Naive thymus-derived CD8-positive, alpha-beta T cell (primary cell): Measurements from ENCODE around the gene CRYZL1. TPM values are rescaled to one million over a fixed set of nuclear protein-coding genes. Genes with fewer than 3 reads are reported as not detected.

ENCODE experiments used
- ATAC-seq, 2 donors: fragments of 150-1000 bp; cut with Tn5 transposase in 1 of 2; sonication (Bioruptor Pico), chemical (Tn5 transposase) in 1 of 2; 1 replicate in 1 of 2; 2 replicates in 1 of 2; pipeline ENCODE4 v1.10.0; 2021; ENCODE audit warnings: mild to moderate bottlenecking in 2 of 2, moderate library complexity in 2 of 2
- POLR2A ChIA-PET: fragments of 350-600 bp; sonication (Branson Sonifier 250); formaldehyde crosslinking; loops from one replicate; lab custom pipeline; 2021; ENCODE audit warnings: antibody characterized with exemption; lab: Charles Lee
- DNase-seq, 10 donors: peaks; one replicate each; pipeline versions ENCODE4 v3.0.0 to v3.0.0-alpha.2; 2020 to 2022
- H3K27ac Mint-ChIP-seq, 10 donors: one replicate each; pipeline ENCODE4 v1.8.0; 2020 to 2022; ENCODE audit warnings: mild to moderate bottlenecking in 10 of 10, mixed read lengths in 10 of 10, moderate library complexity in 4 of 10, inconsistent platforms in 1 of 10
- H3K27me3 Mint-ChIP-seq, 5 donors: one replicate each; pipeline ENCODE4 v1.8.0; 2021 to 2022; ENCODE audit warnings: mixed read lengths in 5 of 5
- H3K36me3 Mint-ChIP-seq, 3 donors: one replicate each; pipeline ENCODE4 v1.8.0; 2020 to 2022; ENCODE audit warnings: mixed read lengths in 3 of 3, mild to moderate bottlenecking in 2 of 3, inconsistent platforms in 1 of 3
- H3K4me1 Mint-ChIP-seq, 4 donors: one replicate each; pipeline ENCODE4 v1.8.0; 2021 to 2022; ENCODE audit warnings: mixed read lengths in 4 of 4
- H3K4me3 Mint-ChIP-seq, 10 donors: one replicate each; pipeline ENCODE4 v1.8.0; 2020 to 2022; ENCODE audit warnings: mild to moderate bottlenecking in 10 of 10, mixed read lengths in 10 of 10, moderate library complexity in 6 of 10, inconsistent platforms in 1 of 10
- H3K9me3 Mint-ChIP-seq, 9 donors: one replicate each; pipeline ENCODE4 v1.8.0; 2020 to 2022; ENCODE audit warnings: mixed read lengths in 9 of 9, mild to moderate bottlenecking in 3 of 9, inconsistent platforms in 1 of 9, moderate library complexity in 1 of 9
- polyA plus RNA-seq, 3 donors: library from polyadenylated mRNA; unstranded; fragments of 300-500 nt; fragmentation: Illumina TruSeq; gene quantifications; one replicate each; pipeline ENCODE4 v1.2.3, GENCODE V29; 2021
- total RNA-seq, 8 experiments: library from RNA in 2 of 8; stranded (reverse) in 2 of 8; gene quantifications; one replicate each; pipeline ENCODE4 v1.2.3 and lab custom pipeline; 2021 to 2026

CRYZL1 gene
- total and polyA plus RNA-seq, 5 experiments from 2014 or later = 26.3 to 71.4 (median 29.2) TPM

GRCh38 chr21:33658919-33659567 is 17.5 kb upstream of the CRYZL1 start:
- peaks cover 0 to 9% (median 0%) of the 10 kb centered on the region in 3 donors for H3K36me3 Mint-ChIP-seq
- H3K27ac Mint-ChIP-seq = no peak overlapping the region
- ATAC-seq (no peak), DNase-seq (no peak)
- H3K4me1 Mint-ChIP-seq = peaks cover 0 to 2% (median 0%) of the 10 kb centered on the region in 4 donors
- no peak overlapping the region for H3K4me3 Mint-ChIP-seq
- POLR2A ChIA-PET = no interaction called here
- H3K9me3 Mint-ChIP-seq = peaks cover 0 to 16% (median 3%) of the 10 kb centered on the region in 9 donors
- H3K27me3 Mint-ChIP-seq = peaks cover 0 to 9% (median 4%) of the 10 kb centered on the region in 5 donors

DNA sequence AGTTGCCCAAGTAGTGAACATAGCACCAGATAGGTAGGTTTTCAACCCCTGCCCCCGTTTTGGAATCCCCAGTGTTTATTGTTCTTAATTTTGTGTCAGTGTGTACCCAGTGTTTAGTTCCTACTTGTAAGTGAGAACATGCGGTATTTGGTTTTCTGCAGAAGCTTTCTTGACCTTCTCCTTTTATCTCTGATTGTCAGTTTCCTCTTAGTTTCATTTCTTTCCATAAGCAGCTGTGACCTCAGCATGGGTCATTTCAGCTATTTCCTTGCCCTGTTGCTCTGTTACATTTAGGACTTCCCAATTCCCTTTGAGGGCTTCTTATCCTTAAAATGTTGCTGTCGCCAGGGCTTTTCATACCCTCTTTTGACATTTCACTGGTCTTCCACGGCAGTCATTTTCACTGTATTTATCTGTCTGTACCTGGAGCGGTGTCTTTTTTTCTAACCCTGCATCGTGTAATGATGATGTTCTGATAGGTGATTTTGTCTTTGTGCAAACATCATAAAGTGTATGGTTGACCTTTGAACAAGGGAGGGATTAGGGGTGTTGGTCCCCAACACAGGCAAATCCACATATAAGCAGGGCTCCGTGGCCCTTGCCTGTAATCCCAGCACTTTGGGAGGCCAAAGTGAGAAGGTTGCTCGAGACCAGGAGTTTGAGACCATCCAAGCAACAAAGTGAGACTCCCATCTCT is 15.7 kb upstream of the CRYZL1 start:
- no peak for ATAC-seq
- H3K36me3 Mint-ChIP-seq = peaks cover 0 to 9% (median 0%) of the 10 kb centered on the region in 3 donors
- H3K27me3 Mint-ChIP-seq = peaks cover 0 to 9% (median 4%) of the 10 kb centered on the region in 5 donors
- POLR2A ChIA-PET = no interaction called here
- peaks cover 0 to 2% (median 0%) of the 10 kb centered on the region in 4 donors for H3K4me1 Mint-ChIP-seq
- no peak for DNase-seq
- H3K27ac Mint-ChIP-seq = no peak overlapping the region
- no peak overlapping the region for H3K4me3 Mint-ChIP-seq
- peaks cover 0 to 16% (median 3%) of the 10 kb centered on the region in 9 donors for H3K9me3 Mint-ChIP-seq

GRCh38 chr21:33655588-33656221 is 14.2 kb upstream of the CRYZL1 start:
- POLR2A ChIA-PET = no interaction called here
- H3K27me3 Mint-ChIP-seq = peaks cover 0 to 9% (median 4%) of the 10 kb centered on the region in 5 donors

DNA sequence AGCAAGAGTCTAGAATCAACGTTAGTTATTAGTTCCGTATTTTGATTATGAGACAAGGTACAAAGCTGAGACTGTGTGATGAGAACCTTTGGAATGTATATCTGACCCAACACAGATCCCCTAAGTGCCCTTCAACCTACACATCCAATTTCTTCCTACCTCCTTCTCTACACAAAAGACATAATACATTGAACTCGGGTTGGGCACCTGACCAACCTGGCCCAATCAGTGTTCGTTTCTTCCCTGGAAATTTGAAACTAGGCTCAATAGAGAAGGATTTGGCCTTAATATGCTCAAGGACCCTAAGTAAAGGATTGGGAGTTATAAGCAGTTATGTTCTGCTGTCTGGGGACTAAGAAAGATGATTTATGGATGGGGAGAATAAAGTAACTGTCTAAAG is 12.9 kb upstream of the CRYZL1 start:
- H3K27me3 Mint-ChIP-seq = peaks cover 0 to 9% (median 4%) of the 10 kb centered on the region in 5 donors
- H3K4me3 Mint-ChIP-seq = no peak overlapping the region
- POLR2A ChIA-PET = no interaction called here
- peaks cover 0 to 2% (median 0%) of the 10 kb centered on the region in 4 donors for H3K4me1 Mint-ChIP-seq
- no peak overlapping the region for H3K27ac Mint-ChIP-seq
- DNase-seq (no peak), ATAC-seq (no peak)
- no peaks in the 10 kb centered on the region for H3K9me3 Mint-ChIP-seq
- H3K36me3 Mint-ChIP-seq = no peaks in the 10 kb centered on the region

More at GRCh38 chr21:33655588-33656221, 14.2 kb upstream of the CRYZL1 start:
- ATAC-seq = no peak
- no peaks in the 10 kb centered on the region for H3K36me3 Mint-ChIP-seq
- no peak for DNase-seq
- H3K4me3 Mint-ChIP-seq = no peak overlapping the region
- H3K27ac Mint-ChIP-seq = no peak overlapping the region
- peaks cover 0 to 1% (median 0%) of the 10 kb centered on the region in 9 donors for H3K9me3 Mint-ChIP-seq
- peaks cover 0 to 2% (median 0%) of the 10 kb centered on the region in 4 donors for H3K4me1 Mint-ChIP-seq

GRCh38 chr21:33651965-33652680 is 10.6 kb upstream of the CRYZL1 start:
- POLR2A ChIA-PET = no interaction called here
- Mint-ChIP-seq H3K4me3 (no peak overlapping the region), H3K36me3 (no peaks in the 10 kb centered on the region), H3K27ac (no peak overlapping the region), H3K4me1 (peaks cover 0 to 1% (median 0%) of the 10 kb centered on the region in 4 donors), H3K9me3 (no peaks in the 10 kb centered on the region), H3K27me3 (peaks cover 0 to 4% (median 2%) of the 10 kb centered on the region in 5 donors)
- no peak for DNase-seq
- no peak for ATAC-seq

GRCh38 chr21:33650929-33651509 is 9.5 kb upstream of the CRYZL1 start:
- H3K4me3 Mint-ChIP-seq = no peak overlapping the region
- no peaks in the 10 kb centered on the region for H3K9me3 Mint-ChIP-seq
- POLR2A ChIA-PET = no interaction called here
- no peak for DNase-seq
- H3K27ac Mint-ChIP-seq = peak overlapping the region in 1 of 10 donors; percentile 24
- H3K27me3 Mint-ChIP-seq = peaks cover 0 to 3% (median 2%) of the 10 kb centered on the region in 5 donors
- no peaks in the 10 kb centered on the region for H3K4me1 Mint-ChIP-seq
- ATAC-seq = no peak
- H3K36me3 Mint-ChIP-seq = no peaks in the 10 kb centered on the region

- POLR2A ChIA-PET = no interaction called here
- Mint-ChIP-seq H3K4me3 (no peak overlapping the region), H3K36me3 (no peaks in the 10 kb centered on the region), H3K27ac (no peak overlapping the region), H3K4me1 (no peaks in the 10 kb centered on the region), H3K9me3 (no peaks in the 10 kb centered on the region), H3K27me3 (peaks cover 0 to 2% (median 0%) of the 10 kb centered on the region in 5 donors)
- ATAC-seq (no peak), DNase-seq (no peak)
Observed at GRCh38 chr21:33650230-33650629, 8.7 kb upstream of the CRYZL1 start.

DNA sequence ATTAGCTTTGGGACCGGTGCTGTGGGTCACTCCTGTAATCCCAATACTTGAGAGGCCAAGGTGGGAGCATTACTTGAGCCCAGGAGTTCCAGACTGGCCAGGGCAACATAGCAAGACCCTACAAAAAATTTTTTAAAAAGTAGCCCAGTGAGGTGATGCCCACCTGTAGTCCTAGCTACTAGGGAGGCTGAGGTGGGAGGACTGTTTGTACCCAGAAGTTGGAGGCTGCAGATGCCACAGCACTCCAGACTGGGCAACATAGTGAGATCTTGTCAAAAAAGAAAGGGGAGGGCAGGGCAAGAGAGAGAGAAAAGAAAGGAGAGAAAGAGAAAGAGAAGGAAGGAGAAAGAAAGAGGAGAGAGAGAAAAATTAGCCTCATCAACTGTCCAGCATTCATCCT is 7.0 kb upstream of the CRYZL1 start:
- H3K27me3 Mint-ChIP-seq = peaks cover 3 to 11% (median 5%) of the 10 kb centered on the region in 5 donors
- ATAC-seq (no peak), DNase-seq (no peak)
- H3K4me1 Mint-ChIP-seq = peaks cover 3 to 4% (median 3%) of the 10 kb centered on the region in 4 donors
- H3K27ac Mint-ChIP-seq = no peak overlapping the region
- no peaks in the 10 kb centered on the region for H3K36me3 Mint-ChIP-seq
- H3K9me3 Mint-ChIP-seq = no peaks in the 10 kb centered on the region
- POLR2A ChIA-PET = no interaction called here
- no peak overlapping the region for H3K4me3 Mint-ChIP-seq

- H3K36me3 Mint-ChIP-seq = no peaks in the 10 kb centered on the region
- H3K27me3 Mint-ChIP-seq = peaks cover 5 to 13% (median 8%) of the 10 kb centered on the region in 5 donors
Observed at GRCh38 chr21:33647587-33647986, 6.0 kb upstream of the CRYZL1 start.

GRCh38 chr21:33645730-33646129 is 4.2 kb upstream of the CRYZL1 start:
- no peak for DNase-seq
- H3K36me3 Mint-ChIP-seq = no peaks in the 10 kb centered on the region
- peaks cover 12 to 16% (median 14%) of the 10 kb centered on the region in 4 donors for H3K4me1 Mint-ChIP-seq
- no peak for ATAC-seq
- no peaks in the 10 kb centered on the region for H3K9me3 Mint-ChIP-seq
- H3K27ac Mint-ChIP-seq = no peak overlapping the region
- H3K4me3 Mint-ChIP-seq = no peak overlapping the region
- POLR2A ChIA-PET = no interaction called here
- H3K27me3 Mint-ChIP-seq = peaks cover 5 to 13% (median 8%) of the 10 kb centered on the region in 5 donors

More at GRCh38 chr21:33647587-33647986, 6.0 kb upstream of the CRYZL1 start:
- POLR2A ChIA-PET = no interaction called here
- H3K4me3 Mint-ChIP-seq = no peak overlapping the region
- H3K27ac Mint-ChIP-seq = no peak overlapping the region
- ATAC-seq (no peak), DNase-seq (no peak)
- peaks cover 5 to 8% (median 8%) of the 10 kb centered on the region in 4 donors for H3K4me1 Mint-ChIP-seq
- H3K9me3 Mint-ChIP-seq = no peaks in the 10 kb centered on the region

- Mint-ChIP-seq H3K4me3 (peak overlapping the region in 3 of 10 donors; percentile 43 to 91 (median 44)), H3K27ac (no peak overlapping the region), H3K9me3 (no peaks in the 10 kb centered on the region), H3K4me1 (peaks cover 13 to 21% (median 18%) of the 10 kb centered on the region in 4 donors), H3K36me3 (no peaks in the 10 kb centered on the region), H3K27me3 (peaks cover 5 to 13% (median 8%) of the 10 kb centered on the region in 5 donors)
- POLR2A ChIA-PET = no interaction called here
- ATAC-seq (no peak), DNase-seq (no peak)
Observed at GRCh38 chr21:33644383-33645074, 3.0 kb upstream of the CRYZL1 start.
